HepG2 (cell line): Measurements from ENCODE around the gene GNG12. TPM values are rescaled to one million over a fixed set of nuclear protein-coding genes. Genes with fewer than 3 reads are reported as not detected.

Source experiments
- ATAC-seq: fragments of 200-7000 bp; cut with Tn5 transposase; 3 replicates; pipeline ENCODE4 v1.9.1; 2020; ENCODE audit warnings: mild to moderate bottlenecking, moderate library complexity
- BruUV-seq: library from RNA; stranded (reverse); fragments of 400-500 nt; replicated peaks from 2 replicates; lab custom pipeline; 2021; lab: Mats Ljungman, UMichigan
- CTCF ChIA-PET: fragments of 300-600 bp; formaldehyde crosslinking; extraction: SDS; loops from one replicate; lab custom pipeline; 2021; ENCODE audit warnings: low total read pairs, inconsistent platforms, low intra/inter-chr PET ratio; lab: Yijun Ruan, JAX
- POLR2A ChIA-PET: fragments of 350-600 bp; sonication (Branson Sonifier 250); formaldehyde crosslinking; loops from one replicate; lab custom pipeline; 2020; ENCODE audit warnings: antibody characterized with exemption, inconsistent platforms; lab: Yijun Ruan, JAX
- DNase-seq: peaks from one replicate; pipeline ENCODE4 v3.0.0-alpha.2; 2015; ENCODE audit warnings: low spot score
- FAIRE-seq: peaks from 3 replicates; lab custom pipeline; 2011; peaks lifted over from hg19 to GRCh38; lab: Jason Lieb, UNC
- H2AFZ ChIP-seq: one replicate; pipeline ENCODE4 v1.6.1; 2011; ENCODE audit warnings: low read length, inconsistent platforms
- H3K27ac ChIP-seq: fragments of 300-600 bp; 3 replicates; pipeline ENCODE4 v1.8.0; 2011; ENCODE audit warnings: mixed run types, mild to moderate bottlenecking, mixed read lengths, low read length, inconsistent platforms; ENCODE audit not compliant: insufficient read depth; ENCODE audit errors: extremely low read length
- H3K27me3 ChIP-seq, 2 experiments: fragments of 200-600 bp in 1 of 2; 2 replicates in 1 of 2; 3 replicates in 1 of 2; pipeline versions ENCODE4 v1.6.0 to v1.8.0; 2011; ENCODE audit warnings: low read length in 2 of 2, mild to moderate bottlenecking in 2 of 2, moderate library complexity in 2 of 2, inconsistent platforms in 1 of 2; ENCODE audit not compliant: insufficient read depth in 2 of 2, control insufficient read depth in 1 of 2
- H3K36me3 ChIP-seq, 2 experiments: fragments of 200-600 bp in 1 of 2; replicated peaks in 1 of 2; 2 replicates in 1 of 2; 3 replicates in 1 of 2; pipeline versions ENCODE4 v1.5.1 to v1.8.0; 2011; ENCODE audit warnings: low read length in 2 of 2, inconsistent platforms in 1 of 2; ENCODE audit not compliant: insufficient read depth in 2 of 2, control insufficient read depth in 1 of 2
- H3K4me1 ChIP-seq: 2 replicates; pipeline ENCODE4 v1.5.1; 2012; ENCODE audit warnings: low read length, inconsistent platforms; ENCODE audit not compliant: insufficient read depth
- H3K4me2 ChIP-seq: 2 replicates; pipeline ENCODE4 v1.6.0; 2011; ENCODE audit warnings: low read depth, low read length, inconsistent platforms
- H3K4me3 ChIP-seq, 3 experiments: fragments of 200-600 bp in 1 of 3; sonication (generic), shearing (Covaris generic) in 1 of 3; replicated peaks in 1 of 3; 2 replicates each; pipeline ENCODE4 v1.5.1; 2011 to 2016; ENCODE audit warnings: low read length in 3 of 3, inconsistent platforms in 2 of 3, low read depth in 2 of 3, mild to moderate bottlenecking in 2 of 3, control low read depth in 1 of 3, mixed read lengths in 1 of 3; ENCODE audit not compliant: insufficient read depth in 1 of 3
- H3K79me2 ChIP-seq: one replicate; pipeline ENCODE4 v1.6.1; 2011; ENCODE audit warnings: low read length, inconsistent platforms; ENCODE audit not compliant: insufficient read depth
- H3K9ac ChIP-seq: 2 replicates; pipeline ENCODE4 v1.6.0; 2011; ENCODE audit warnings: mild to moderate bottlenecking, low read depth, low read length, inconsistent platforms; ENCODE audit not compliant: insufficient read depth
- H3K9me3 ChIP-seq: 2 replicates; pipeline ENCODE4 v1.5.1; 2012; ENCODE audit warnings: mild to moderate bottlenecking, low read length
- H4K20me1 ChIP-seq: 2 replicates; pipeline ENCODE4 v1.6.0; 2011; ENCODE audit warnings: inconsistent platforms, mild to moderate bottlenecking, low read length, moderate library complexity; ENCODE audit not compliant: insufficient read depth
- ATF1 ChIP-seq: IDR thresholded peaks from 2 replicates; pipeline ENCODE4 v1.6.1; 2016; ENCODE audit warnings: mild to moderate bottlenecking, control low read depth
- FOXC1 ChIP-seq: sonication (generic); formaldehyde crosslinking; IDR thresholded peaks from 2 replicates; pipeline ENCODE4 v1.8.0; 2022; ENCODE audit warnings: mild to moderate bottlenecking, missing genetic modification reagents, borderline replicate concordance
- GFI1 ChIP-seq: sonication (generic); formaldehyde crosslinking; IDR thresholded peaks from 2 replicates; pipeline ENCODE4 v1.5.0; 2020; ENCODE audit warnings: missing genetic modification reagents, mild to moderate bottlenecking, borderline replicate concordance
- HNRNPK ChIP-seq: fragments of 200-400 bp; formaldehyde crosslinking; IDR thresholded peaks from 2 replicates; pipeline ENCODE4 v1.6.1; 2018; ENCODE audit warnings: low read length, low read depth, moderate library complexity, mild to moderate bottlenecking; ENCODE audit not compliant: poor library complexity, severe bottlenecking
- MXD3 ChIP-seq: IDR thresholded peaks from 2 replicates; pipeline ENCODE4 v1.6.1; 2016; ENCODE audit warnings: mild to moderate bottlenecking, missing biosample characterization, missing genetic modification reagents
- NFRKB ChIP-seq: fragments of 450-650 bp; IDR thresholded peaks from 2 replicates; pipeline ENCODE4 v1.6.1; 2017
- PHF21A ChIP-seq: sonication (generic); formaldehyde crosslinking; IDR thresholded peaks from 2 replicates; pipeline ENCODE4 v1.5.0; 2020; ENCODE audit warnings: mild to moderate bottlenecking, missing genetic modification reagents
- SMARCC2 ChIP-seq: fragments of 450-650 bp; IDR thresholded peaks from 2 replicates; pipeline ENCODE4 v1.6.1; 2017; ENCODE audit warnings: antibody characterized with exemption, mild to moderate bottlenecking
- TCF12 ChIP-seq, 2 experiments: fragments of 450-650 bp in 1 of 2; sonication (generic) in 1 of 2; formaldehyde crosslinking in 1 of 2; IDR thresholded peaks; 2 replicates each; pipeline versions ENCODE4 v1.6.1 to v1.8.0; 2017 to 2022; ENCODE audit warnings: antibody characterized with exemption in 1 of 2, mild to moderate bottlenecking in 1 of 2, missing genetic modification reagents in 1 of 2, moderate library complexity in 1 of 2
- ZNF230 ChIP-seq: sonication (generic); formaldehyde crosslinking; IDR thresholded peaks from 2 replicates; pipeline ENCODE4 v1.4.0; 2020; ENCODE audit warnings: mild to moderate bottlenecking, missing genetic modification reagents
- WGBS: methylation state at CpG from one replicate; pipeline ENCODE4 v1.1.6; 2017; ENCODE audit warnings: low lambda C conversion rate; 5-methylcytosine and 5-hydroxymethylcytosine counted together
- in situ Hi-C: cut with HindIII; loops from 2 replicates; pipeline ENCODE4 v1.10.0; 2017; ENCODE audit warnings: low pct_unique_long_range_greater_than_20kb; ENCODE audit not compliant: extremely low pct_ligation_motif_present
- intact Hi-C: fragments of 100-400 bp; cut with micrococcal nuclease; formaldehyde crosslinking; loops from one replicate; pipeline ENCODE4 v1.10.0; 2022; ENCODE audit not compliant: unreplicated experiment
- polyA plus RNA-seq, 8 experiments: library from polyadenylated mRNA; depleted of rRNA in 3 of 8; stranded (reverse) in 7 of 8; unstranded in 1 of 8; fragments of >200 nt; fragmentation: Illumina TruSeq in 4 of 8; extraction: Trizol in 4 of 8; gene quantifications; 2 replicates each; pipeline versions ENCODE4 v1.2.1 to v1.2.3, GENCODE V29; 2011 to 2016; ENCODE audit warnings: low read depth in 4 of 8, missing spikeins in 1 of 8, mixed read lengths in 1 of 8; ENCODE audit not compliant: insufficient read depth in 1 of 8
- total RNA-seq, 5 experiments: library from RNA; depleted of rRNA; stranded (reverse); fragments of >200 nt; fragmentation: Illumina TruSeq; extraction: Trizol; gene quantifications; 2 replicates each; pipeline ENCODE4 v1.2.3, GENCODE V29; 2016; ENCODE audit warnings: low read depth in 1 of 5

Gene GNG12
- total and polyA plus RNA-seq, 2 of the 13 experiments (the other 11 are each of a cell fraction or from before 2014, with no cell fraction given) = 0.11 TPM

DNA sequence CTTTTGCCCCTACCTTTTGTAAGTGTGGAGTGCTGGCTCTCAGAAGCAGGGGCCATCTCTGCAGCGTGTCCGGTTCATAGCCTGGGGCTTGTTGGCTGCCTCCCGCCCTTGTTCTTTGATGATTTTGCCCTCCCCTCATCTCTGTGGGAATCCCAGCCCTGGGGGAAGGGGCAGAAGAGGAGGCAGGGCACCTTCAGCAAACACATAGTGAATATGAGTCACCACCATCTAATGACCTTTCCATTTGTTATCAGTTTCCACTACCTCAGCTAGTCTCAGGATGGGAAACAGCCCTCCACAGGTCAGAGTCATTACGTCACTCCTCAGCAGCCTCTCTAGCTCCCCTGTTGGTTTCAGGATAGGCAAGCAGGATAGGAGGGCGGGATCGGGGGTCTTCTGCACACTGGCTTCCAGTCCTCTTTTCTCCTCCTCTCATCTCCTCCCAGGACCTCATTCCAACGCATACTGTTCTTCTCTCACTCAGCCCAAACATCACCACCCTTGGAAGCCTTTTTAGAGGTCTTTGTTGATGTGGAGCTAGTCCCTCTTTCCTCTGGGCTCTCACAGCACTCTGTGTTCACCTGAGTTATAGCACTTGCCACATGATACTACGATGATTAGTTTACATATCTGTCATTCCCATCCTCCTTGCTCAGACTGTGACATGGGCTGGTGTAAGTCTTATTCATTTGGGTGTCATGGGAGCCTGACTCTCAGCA is 132.4 kb downstream of the GNG12 start (continued):
- TF ChIP-seq MXD3 (CRISPR knock-in tag) = no peak; the same call in 1 of the 2 replicates

GRCh38 chr1:67700220-67700619 is 133.0 kb downstream of the GNG12 start:
- FAIRE-seq = no peak
- H3K27me3 ChIP-seq = 0 out of 5 replicates have a peak, but pooled peaks cover 0 to under 1% of the 10 kb centered on the region in 2 experiments
- in situ Hi-C loops (no loop called here), intact Hi-C loops (no loop called here)
- POLR2A ChIA-PET = interaction anchor here (0.9 to 2.6 kb wide), 9 partner anchors 8 to 270 kb away, joined by 3 to 54 read pairs (median 3); partner anchors contain the start of genes GADD45A and SERBP1
- 59% methylated on average over 4 of the region's 4 CpGs for WGBS
- CTCF ChIA-PET = interaction anchor here (0.8 kb wide), 1 partner anchor 60 kb away, joined by 3 read pairs; no protein-coding TSS in a partner anchor
- TF ChIP-seq FOXC1 (CRISPR knock-in tag) = no peak
- TF ChIP-seq SMARCC2 = no peak
- 0 out of 2 replicates have a peak, but pooled peaks have one; percentile 1 for TF ChIP-seq GFI1 (CRISPR knock-in tag)
- peak; percentile 56 for TF ChIP-seq HNRNPK
- TF ChIP-seq ZNF230 (CRISPR knock-in tag) = 0 out of 2 replicates have a peak, but pooled peaks have one; percentile 8
- TF ChIP-seq NFRKB = no peak
- peak; percentile 7; the same call in 1 of the 2 replicates for TF ChIP-seq ATF1
- TF ChIP-seq TCF12 (IDR thresholded peaks at IDR 0.05) = no peak
- no peak for TF ChIP-seq TCF12 (CRISPR knock-in tag; IDR thresholded peaks at IDR 0.05)
- TF ChIP-seq PHF21A (CRISPR knock-in tag) = no peak
- H3K4me1 ChIP-seq = peaks cover 56% of the 10 kb centered on the region
- ATAC-seq = no peak; the same call in 2 of the 3 replicates
- peak overlapping the region; percentile 80 for H3K4me2 ChIP-seq
- BruUV-seq = TSS peak; percentile 87
- peak overlapping the region; percentile 69 for H3K9ac ChIP-seq
- DNase-seq = no peak
- H3K4me3 ChIP-seq = peak overlapping the region; percentile 14 to 41 (median 28); a peak in 4 of 6 replicates
- H3K36me3 ChIP-seq = no peaks in the 10 kb centered on the region
- no peaks in the 10 kb centered on the region for H3K79me2 ChIP-seq
- peak overlapping the region; percentile 61 for H3K27ac ChIP-seq
- H3K9me3 ChIP-seq = no peaks in the 10 kb centered on the region
- H4K20me1 ChIP-seq = no peaks in the 10 kb centered on the region
- no peak overlapping the region for H2AFZ ChIP-seq
